H1 (cell line): Measurements from ENCODE around the gene ZMIZ1. TPM values are rescaled to one million over a fixed set of nuclear protein-coding genes. Genes with fewer than 3 reads are reported as not detected.

Experiments
- CTCF ChIA-PET: fragments of 300-600 bp; sonication (Branson Sonifier 250); formaldehyde crosslinking; loops from one replicate; lab custom pipeline; 2021; ENCODE audit not compliant: partially characterized antibody; lab: Charles Lee
- POLR2A ChIA-PET: fragments of 300-600 bp; sonication (Branson Sonifier 250); formaldehyde crosslinking; loops from one replicate; lab custom pipeline; 2021; ENCODE audit warnings: inconsistent platforms; ENCODE audit not compliant: partially characterized antibody; lab: Charles Lee
- DNase-seq, 2 experiments: peaks; one replicate each; pipeline versions ENCODE4 v3.0.0 to v3.0.0-alpha.2; 2010 to 2022; ENCODE audit warnings: low spot score in 2 of 2, low read depth in 1 of 2, mixed read lengths in 1 of 2
- FAIRE-seq: peaks from 2 replicates; lab custom pipeline; 2011; peaks lifted over from hg19 to GRCh38; lab: Jason Lieb, UNC
- H2AFZ ChIP-seq: 2 replicates; pipeline ENCODE4 v1.8.1; 2012; ENCODE audit warnings: low read length, inconsistent platforms
- H2AK5ac ChIP-seq: 2 replicates; pipeline ENCODE4 v1.6.1; 2013; ENCODE audit warnings: low read depth, low read length
- H2BK120ac ChIP-seq: replicated peaks from 2 replicates; pipeline ENCODE3; 2013; ENCODE audit warnings: low read depth, low read length, inconsistent platforms
- H2BK12ac ChIP-seq: 2 replicates; pipeline ENCODE4 v1.6.1; 2013; ENCODE audit warnings: low read depth, low read length
- H2BK15ac ChIP-seq: 2 replicates; pipeline ENCODE4 v1.6.1; 2013; ENCODE audit warnings: low read length
- H2BK20ac ChIP-seq: 2 replicates; pipeline ENCODE4 v1.6.1; 2013; ENCODE audit warnings: low read length
- H2BK5ac ChIP-seq: 2 replicates; pipeline ENCODE4 v1.6.1; 2013; ENCODE audit warnings: low read depth, low read length
- H3K14ac ChIP-seq: 2 replicates; pipeline ENCODE4 v1.6.1; 2013; ENCODE audit warnings: inconsistent platforms; ENCODE audit not compliant: insufficient read length
- H3K18ac ChIP-seq: 2 replicates; pipeline ENCODE4 v1.6.1; 2013; ENCODE audit warnings: low read length; ENCODE audit errors: extremely low read depth
- H3K23ac ChIP-seq: 2 replicates; pipeline ENCODE4 v1.6.1; 2013; ENCODE audit warnings: inconsistent platforms; ENCODE audit not compliant: insufficient read length
- H3K23me2 ChIP-seq: 2 replicates; pipeline ENCODE4 v1.6.1; 2013; ENCODE audit warnings: low read depth, low read length
- H3K27ac ChIP-seq: 2 replicates; pipeline ENCODE4 v1.6.1; 2011; ENCODE audit warnings: low read depth, low read length, inconsistent platforms
- H3K27me3 ChIP-seq, 4 experiments: replicated peaks in 1 of 4; 1 replicate in 1 of 4; 2 replicates in 3 of 4; pipeline versions ENCODE4 v1.6.1 to v1.8.1; 2011 to 2013; ENCODE audit warnings: low read length in 3 of 4, mild to moderate bottlenecking in 3 of 4, inconsistent platforms in 2 of 4, mixed read lengths in 2 of 4, moderate library complexity in 1 of 4; ENCODE audit not compliant: control insufficient read depth in 3 of 4, insufficient read depth in 3 of 4; ENCODE audit errors: extremely low read depth in 1 of 4
- H3K36me3 ChIP-seq, 4 experiments: 2 replicates each; pipeline versions ENCODE4 v1.6.1 to v1.8.1; 2011 to 2013; ENCODE audit warnings: mild to moderate bottlenecking in 4 of 4, low read length in 3 of 4, moderate library complexity in 2 of 4, control low read depth in 1 of 4, inconsistent platforms in 1 of 4; ENCODE audit not compliant: insufficient read depth in 4 of 4, control insufficient read depth in 2 of 4
- H3K4ac ChIP-seq: replicated peaks from 2 replicates; pipeline ENCODE3; 2013; ENCODE audit warnings: low read length, low read depth, mixed read lengths, inconsistent platforms; ENCODE audit not compliant: insufficient read length
- H3K4me1 ChIP-seq, 4 experiments: replicated peaks in 1 of 4; 1 replicate in 1 of 4; 2 replicates in 3 of 4; pipeline versions ENCODE4 v1.6.1 to v1.8.1; 2011 to 2013; ENCODE audit warnings: low read length in 3 of 4, inconsistent platforms in 2 of 4, mixed read lengths in 1 of 4; ENCODE audit not compliant: insufficient read depth in 4 of 4, control insufficient read depth in 3 of 4
- H3K4me2 ChIP-seq, 2 experiments: 2 replicates each; pipeline versions ENCODE4 v1.6.1 to v1.8.1; 2011 to 2013; ENCODE audit warnings: low read depth in 2 of 2, low read length in 2 of 2, control low read depth in 1 of 2, inconsistent platforms in 1 of 2, mild to moderate bottlenecking in 1 of 2; ENCODE audit not compliant: insufficient read depth in 1 of 2
- H3K4me3 ChIP-seq, 4 experiments: fragments of 200-600, 300-600 bp in 1 of 4; sonication (generic), shearing (Covaris generic), sonication (Bioruptor Twin) in 1 of 4; 2 replicates each; pipeline versions ENCODE4 v1.5.1 to v1.8.1; 2011 to 2016; ENCODE audit warnings: low read length in 4 of 4, low read depth in 3 of 4, control low read depth in 2 of 4, inconsistent platforms in 2 of 4, mild to moderate bottlenecking in 2 of 4, mixed read lengths in 1 of 4, moderate library complexity in 1 of 4; ENCODE audit not compliant: insufficient read depth in 2 of 4; ENCODE audit errors: extremely low read depth in 1 of 4
- H3K56ac ChIP-seq: replicated peaks from 2 replicates; pipeline ENCODE3; 2013; ENCODE audit warnings: low read depth, mild to moderate bottlenecking, mixed read lengths, low read length, inconsistent platforms; ENCODE audit not compliant: insufficient read length
- H3K79me1 ChIP-seq: 2 replicates; pipeline ENCODE4 v1.6.1; 2013; ENCODE audit warnings: low read depth, low read length, control low read depth
- H3K79me2 ChIP-seq, 2 experiments: 2 replicates each; pipeline versions ENCODE4 v1.6.1 to v1.8.1; 2012 to 2013; ENCODE audit warnings: low read length in 2 of 2, mild to moderate bottlenecking in 2 of 2, inconsistent platforms in 1 of 2; ENCODE audit not compliant: insufficient read depth in 2 of 2, control insufficient read depth in 1 of 2
- H3K9ac ChIP-seq, 4 experiments: replicated peaks in 1 of 4; 1 replicate in 1 of 4; 2 replicates in 3 of 4; pipeline versions ENCODE4 v1.6.1 to v1.8.1; 2011 to 2013; ENCODE audit warnings: low read depth in 3 of 4, low read length in 3 of 4, control low read depth in 2 of 4, mild to moderate bottlenecking in 2 of 4, moderate library complexity in 2 of 4, inconsistent platforms in 1 of 4; ENCODE audit errors: extremely low read depth in 1 of 4
- H3K9me3 ChIP-seq, 2 experiments: 2 replicates each; pipeline versions ENCODE4 v1.6.1 to v1.8.1; 2012 to 2013; ENCODE audit warnings: mild to moderate bottlenecking in 2 of 2, moderate library complexity in 2 of 2, control low read depth in 1 of 2, inconsistent platforms in 1 of 2, low read depth in 1 of 2, low read length in 1 of 2, mixed read lengths in 1 of 2; ENCODE audit not compliant: insufficient read depth in 2 of 2
- H4K20me1 ChIP-seq, 2 experiments: replicated peaks in 1 of 2; 2 replicates each; pipeline versions ENCODE3 to v1.8.1; 2011 to 2013; ENCODE audit warnings: inconsistent platforms in 2 of 2, low read length in 2 of 2, mild to moderate bottlenecking in 1 of 2; ENCODE audit not compliant: insufficient read depth in 2 of 2, control insufficient read depth in 1 of 2
- H4K5ac ChIP-seq: 2 replicates; pipeline ENCODE4 v1.6.1; 2013; ENCODE audit warnings: low read length, low read depth, mixed read lengths, inconsistent platforms; ENCODE audit not compliant: insufficient read length
- H4K8ac ChIP-seq: 2 replicates; pipeline ENCODE4 v1.8.0; 2013; ENCODE audit warnings: mild to moderate bottlenecking, moderate library complexity, low read length, inconsistent platforms; ENCODE audit not compliant: insufficient read depth; ENCODE audit errors: extremely low read depth
- H4K91ac ChIP-seq: replicated peaks from 2 replicates; pipeline ENCODE3; 2013; ENCODE audit warnings: low read length, mixed read lengths, inconsistent platforms; ENCODE audit not compliant: insufficient read length
- CBX5 ChIP-seq: fragments of 300-800, 300-1000 bp; sonication (generic); IDR thresholded peaks from 2 replicates; pipeline ENCODE4 v1.7.1; 2016; ENCODE audit warnings: antibody characterized with exemption, low read length, low read depth
- FOSL1 ChIP-seq: IDR thresholded peaks from 2 replicates; pipeline ENCODE4 v1.6.1; 2011; ENCODE audit warnings: mild to moderate bottlenecking, low read depth, low read length, moderate library complexity; ENCODE audit not compliant: insufficient read depth
- GABPA ChIP-seq: IDR thresholded peaks from 2 replicates; pipeline ENCODE4 v1.6.1; 2011; ENCODE audit warnings: mild to moderate bottlenecking, low read length, moderate library complexity, borderline replicate concordance; ENCODE audit not compliant: insufficient read depth
- GTF2F1 ChIP-seq: IDR thresholded peaks from 2 replicates; pipeline ENCODE4 v1.6.1; 2012; ENCODE audit warnings: low read depth, low read length, improper control_type of control experiment, borderline replicate concordance
- HDAC2 ChIP-seq, 2 experiments: fragments of 300-600 bp in 1 of 2; sonication (generic) in 1 of 2; IDR thresholded peaks; 2 replicates each; pipeline ENCODE4 v1.6.1; 2011 to 2012; ENCODE audit warnings: low read depth in 2 of 2, low read length in 2 of 2, mild to moderate bottlenecking in 2 of 2, moderate library complexity in 2 of 2, borderline replicate concordance in 1 of 2, inconsistent platforms in 1 of 2
- POLR2AphosphoS5 ChIP-seq: IDR thresholded peaks from 2 replicates; pipeline ENCODE4 v1.6.1; 2011; ENCODE audit warnings: low read depth, low read length
- RBBP5 ChIP-seq: IDR thresholded peaks from 2 replicates; pipeline ENCODE4 v1.7.1; 2012; ENCODE audit warnings: low read depth, mild to moderate bottlenecking, inconsistent platforms, low read length, moderate library complexity, borderline replicate concordance
- SP1 ChIP-seq: IDR thresholded peaks from 2 replicates; pipeline ENCODE4 v1.6.1; 2011; ENCODE audit warnings: low read depth, low read length
- SP4 ChIP-seq: IDR thresholded peaks from 2 replicates; pipeline ENCODE4 v1.6.1; 2012; ENCODE audit warnings: low read length, inconsistent platforms
- TAF1 ChIP-seq: IDR thresholded peaks from 2 replicates; pipeline ENCODE4 v1.6.1; 2011; ENCODE audit warnings: mild to moderate bottlenecking, low read depth, low read length
- TAF7 ChIP-seq: optimal IDR thresholded peaks from 2 replicates; pipeline ENCODE3; 2011; ENCODE audit warnings: low read depth, mild to moderate bottlenecking, inconsistent platforms, low read length, moderate library complexity, borderline replicate concordance
- TBP ChIP-seq: IDR thresholded peaks from 2 replicates; pipeline ENCODE4 v1.6.1; 2011; ENCODE audit warnings: low read depth, low read length, improper control_type of control experiment
- ZNF274 ChIP-seq: IDR thresholded peaks from 2 replicates; pipeline ENCODE4 v1.7.0; 2012; ENCODE audit warnings: low read length, borderline replicate concordance; ENCODE audit errors: extremely low read depth
- WGBS, 2 experiments: shearing (Covaris generic) in 1 of 2; methylation state at CpG; one replicate each; pipeline versions ENCODE4 v1.1.6 to v1.1.7; 2013 to 2015; ENCODE audit warnings: low lambda C conversion rate in 2 of 2, mixed read lengths in 2 of 2, inconsistent platforms in 1 of 2, low coverage in 1 of 2, missing lambda C conversion rate in 1 of 2; ENCODE audit not compliant: insufficient replicate concordance in 2 of 2, insufficient coverage in 1 of 2, insufficient read length in 1 of 2; ENCODE audit errors: extremely low coverage in 1 of 2, missing lambda C conversion rate in 1 of 2; 5-methylcytosine and 5-hydroxymethylcytosine counted together
- polyA plus RNA-seq, 7 experiments: library from polyadenylated mRNA; depleted of rRNA in 3 of 7; stranded (reverse) in 5 of 7; unstranded in 2 of 7; fragments of >200 nt in 5 of 7; fragments of 200-250 nt in 2 of 7; gene quantifications; 1 replicate in 5 of 7; 2 replicates in 1 of 7; 4 replicates in 1 of 7; pipeline versions ENCODE4 v1.2.1 to v1.2.3, GENCODE V29; 2011 to 2013; ENCODE audit warnings: missing spikeins in 2 of 7, mixed read lengths in 2 of 7
- total RNA-seq: library from RNA; stranded (reverse); fragmentation: NEBNext Ultra II Directional; extraction: Animal tissue kit (Norgen Biotek cat#: 25700); gene quantifications from 2 replicates; pipeline ENCODE4 v1.2.1, GENCODE V29; 2021

Gene ZMIZ1
- total and polyA plus RNA-seq, 2 of the 8 experiments (the other 6 are each of a cell fraction or from before 2014, with no cell fraction given), result 8.1 to 28.0 TPM

DNA sequence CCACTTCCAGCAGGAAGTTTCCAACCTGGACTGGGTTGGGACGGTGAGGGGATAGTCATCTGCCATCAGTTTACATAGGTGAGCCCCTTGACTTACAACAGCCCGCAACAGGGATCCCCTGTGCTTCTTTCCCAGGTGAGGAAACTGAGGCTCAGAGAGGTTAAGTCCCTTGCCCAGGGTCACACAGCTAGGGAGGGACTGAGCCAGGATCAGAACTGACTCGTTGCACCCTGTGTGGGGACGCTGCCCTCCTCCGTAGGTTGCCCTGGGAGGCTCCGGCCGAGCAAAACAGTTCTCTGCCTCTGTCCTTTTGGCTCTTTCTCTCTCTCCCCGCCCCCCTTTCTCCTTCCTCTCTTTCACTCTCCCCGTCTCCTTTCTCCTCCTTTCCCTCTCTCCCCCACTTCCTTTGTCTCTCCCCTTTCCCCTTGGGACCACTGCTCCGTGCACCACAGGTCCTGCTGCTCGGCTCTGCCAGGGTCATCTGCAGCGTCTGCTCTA, 161.1 kb downstream of the ZMIZ1 start:
- peak overlapping the region; percentile 59 for H2AK5ac ChIP-seq
- no peaks in the 10 kb centered on the region for H3K9me3 ChIP-seq
- no peak overlapping the region for H3K4ac ChIP-seq
- H3K18ac ChIP-seq, result peak overlapping the region; percentile 71; the same call in 1 of the 2 replicates
- H4K5ac ChIP-seq, result no peak overlapping the region
- no peak overlapping the region for H4K8ac ChIP-seq
- H3K4me3 ChIP-seq, result peak overlapping the region in 1 of 4 experiments; percentile 10; a peak in 2 of 8 replicates
- H2BK12ac ChIP-seq, result no peak overlapping the region
- POLR2A ChIA-PET, result interaction anchor here (0.7 to 2.2 kb wide), 6 partner anchors 9 to 24 kb away, joined by 3 to 12 read pairs (median 5); no protein-coding TSS in a partner anchor
- peaks cover 2 to 8% of the 10 kb centered on the region in 2 experiments for H4K20me1 ChIP-seq
- no peak overlapping the region for H2BK120ac ChIP-seq
- DNase-seq (peak in 1 of 2 experiments; percentile 78), FAIRE-seq (no peak)
- H3K23me2 ChIP-seq, result no peaks in the 10 kb centered on the region
- H2AFZ ChIP-seq, result no peak overlapping the region
- H3K4me1 ChIP-seq, result peaks cover 4 to 24% (median 14%) of the 10 kb centered on the region in 4 experiments
- H3K4me2 ChIP-seq, result peak overlapping the region; percentile 22 to 30; a peak in 1 of 4 replicates
- H3K9ac ChIP-seq, result no peak overlapping the region
- H3K79me1 ChIP-seq, result no peaks in the 10 kb centered on the region; the same call in 1 of the 2 replicates
- H2BK15ac ChIP-seq, result no peak overlapping the region; the same call in none of the 2 replicates
- peak overlapping the region; percentile 37; the same call in 1 of the 2 replicates for H3K27ac ChIP-seq
- no peak overlapping the region for H3K56ac ChIP-seq
- peaks cover 1 to 8% (median 6%) of the 10 kb centered on the region in 4 experiments; a peak in 6 of 7 replicates for H3K27me3 ChIP-seq
- H3K14ac ChIP-seq, result no peak overlapping the region
- H2BK20ac ChIP-seq, result no peak overlapping the region; the same call in 1 of the 2 replicates
- peak overlapping the region; percentile 88 for H2BK5ac ChIP-seq
- peak overlapping the region; percentile 52 for H4K91ac ChIP-seq
- peaks cover 0 to 2% (median 0%) of the 10 kb centered on the region in 4 experiments; a peak in 1 of 8 replicates for H3K36me3 ChIP-seq
- H3K79me2 ChIP-seq, result no peaks in the 10 kb centered on the region
- WGBS, 2 experiments, result 51% methylated on average over 11 of the region's 12 CpGs; no CpG with 5 or more reads in 1 of the 2 experiments
- no peak overlapping the region for H3K23ac ChIP-seq
- CTCF ChIA-PET, result interaction anchor here (0.8 to 1.9 kb wide), 4 partner anchors 8 to 970 kb away, joined by 3 to 8 read pairs (median 4); no protein-coding TSS in a partner anchor
- TF ChIP-seq RBBP5, result no peak
- no peak for TF ChIP-seq SP1
- no peak for TF ChIP-seq ZNF274
- no peak for TF ChIP-seq HDAC2 (IDR thresholded peaks at IDR 0.05; ENCODE audit: borderline replicate concordance in 1 of 2, low read depth in 2 of 2, low read length in 2 of 2)
- no peak for TF ChIP-seq FOSL1
- no peak for TF ChIP-seq GTF2F1
- no peak for TF ChIP-seq SP4
- TF ChIP-seq TAF1, result 0 out of 2 replicates have a peak, but pooled peaks have one; percentile 54
- no peak for TF ChIP-seq TAF7
- TF ChIP-seq CBX5, result no peak
- TF ChIP-seq GABPA, result no peak
- peak; percentile 70; the same call in 1 of the 2 replicates for TF ChIP-seq POLR2AphosphoS5
- TF ChIP-seq TBP, result no peak; the same call in 1 of the 2 replicates
